ENCODE measurements around the gene MTOR.
"Not testable (repeated sequence)": the region's sequence is repeated elsewhere in the genome, so short reads cannot be mapped to it uniquely, and the experiment has no call there.

MTOR gene

DNA sequence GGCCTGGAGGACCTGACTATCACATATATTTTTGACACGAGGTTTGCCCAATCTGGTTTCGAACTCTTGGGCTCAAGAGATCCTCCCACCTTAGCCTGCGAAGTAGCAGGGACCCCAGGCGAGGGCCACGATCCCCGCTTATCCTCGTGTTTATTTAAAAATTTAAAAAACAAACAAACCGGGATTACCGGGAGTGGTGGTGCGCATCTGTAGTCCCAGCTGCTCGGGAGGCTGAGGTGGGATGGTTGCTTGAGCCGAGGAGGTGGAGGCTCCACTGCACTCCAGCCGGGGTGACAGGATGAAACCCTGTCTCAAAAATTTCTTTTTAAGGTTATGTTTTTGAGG is 162.2 kb downstream of the MTOR start:
- H3K36me3 Mint-ChIP-seq (ENCODE audit: low read depth) = peaks cover 22% of the 10 kb centered on the region
- no peaks in the 10 kb centered on the region for H3K27me3 Mint-ChIP-seq (ENCODE audit: low read depth)
- H3K9me3 Mint-ChIP-seq = no peaks in the 10 kb centered on the region
- TF ChIP-seq CTCF (IDR thresholded peaks at IDR 0.05; ENCODE audit: unreplicated experiment in 3 of 3) = no peak
- H3K4me3 Mint-ChIP-seq = peak overlapping the region; percentile 95 to 98 (median 96)
- peak overlapping the region; percentile 93 to 98 (median 95) for H3K27ac Mint-ChIP-seq
- H3K4me1 Mint-ChIP-seq = peaks cover 13% of the 10 kb centered on the region

DNA sequence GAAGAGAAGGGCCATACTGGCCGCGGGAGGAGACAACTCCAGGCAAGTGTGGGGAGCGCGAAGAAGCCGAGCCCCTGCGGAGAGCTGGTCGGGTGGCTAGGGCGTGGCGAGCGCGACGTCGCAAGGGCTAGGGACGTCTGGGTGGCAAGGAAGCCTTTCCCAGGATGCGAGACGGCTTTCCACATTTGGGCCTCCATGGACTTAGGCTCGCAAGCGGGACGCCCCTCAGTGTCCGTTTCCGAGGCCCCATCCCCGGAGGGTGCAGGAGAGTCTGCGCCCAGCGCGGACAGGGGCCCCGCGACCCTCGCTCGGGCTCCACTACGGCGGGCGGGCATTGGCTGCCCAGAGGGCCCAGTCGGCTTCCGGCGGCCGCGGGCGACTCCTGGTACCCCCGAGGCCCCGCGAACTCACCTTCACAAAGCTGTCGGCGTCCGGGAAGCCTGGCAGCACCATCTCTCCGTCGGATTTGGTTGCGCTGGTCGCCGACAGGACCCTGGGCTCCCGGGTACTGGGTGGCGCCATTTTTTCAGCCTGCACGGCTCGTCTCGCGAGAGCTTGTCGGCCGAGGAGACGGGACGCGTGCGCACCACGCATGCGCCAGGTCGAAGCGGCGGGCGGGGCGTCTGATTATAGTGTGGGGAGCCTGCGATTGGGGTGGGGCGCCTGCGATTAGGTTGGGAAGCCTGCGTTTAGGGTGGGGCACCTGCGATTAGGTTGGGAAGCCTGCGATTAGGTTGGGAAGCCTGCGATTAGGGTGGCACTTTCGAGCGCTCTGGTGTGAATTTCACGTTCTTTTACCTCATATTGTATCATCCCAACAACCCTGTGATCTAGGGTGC is 162.8 kb downstream of the MTOR start, which contains the start of gene EXOSC10:
Gene EXOSC10, minus strand, starts transcription at position 560 of the 839 bp plus-strand sequence. Its CDS starts 38 bp downstream, at position 522.
- Mint-ChIP-seq H3K9me3 (no peaks in the 10 kb centered on the region), H3K36me3 (ENCODE audit: low read depth) (peaks cover 26% of the 10 kb centered on the region), H3K27me3 (ENCODE audit: low read depth) (no peaks in the 10 kb centered on the region), H3K27ac (peak within 1 kb of the TSS; percentile 93 to 98 (median 95)), H3K4me1 (peaks cover 13% of the 10 kb centered on the region), H3K4me3 (peak within 1 kb of the TSS; percentile 95 to 98 (median 96))
- no peak for TF ChIP-seq CTCF (IDR thresholded peaks at IDR 0.05; ENCODE audit: unreplicated experiment in 3 of 3)

- H3K27ac Mint-ChIP-seq = peak overlapping the region; percentile 90 to 95 (median 93)
- no peaks in the 10 kb centered on the region for H3K27me3 Mint-ChIP-seq (ENCODE audit: low read depth)
- H3K36me3 Mint-ChIP-seq (ENCODE audit: low read depth) = peaks cover 26% of the 10 kb centered on the region
- TF ChIP-seq CTCF (IDR thresholded peaks at IDR 0.05; ENCODE audit: unreplicated experiment in 3 of 3) = no peak
- H3K4me1 Mint-ChIP-seq = peaks cover 13% of the 10 kb centered on the region
- peak overlapping the region; percentile 95 to 98 (median 96) for H3K4me3 Mint-ChIP-seq
- H3K9me3 Mint-ChIP-seq = no peaks in the 10 kb centered on the region
Measured at GRCh38 chr1:11098931-11099309, 163.4 kb downstream of the MTOR start.

DNA sequence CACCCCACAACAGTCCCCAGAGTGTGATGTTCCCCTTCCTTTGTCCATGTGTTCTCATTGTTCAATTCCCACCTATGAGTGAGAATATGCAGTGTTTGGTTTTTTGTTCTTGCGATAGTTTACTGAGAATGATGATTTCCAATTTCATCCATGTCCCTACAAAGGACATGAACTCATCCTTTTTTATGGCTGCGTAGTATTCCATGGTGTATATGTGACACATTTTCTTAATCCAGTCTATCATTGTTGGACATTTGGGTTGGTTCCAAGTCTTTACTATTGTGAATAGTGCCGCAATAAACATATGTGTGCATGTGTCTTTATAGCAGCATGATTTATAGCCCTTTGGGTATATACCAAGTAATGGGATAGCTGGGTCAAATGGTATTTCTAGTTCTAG is 178.6 kb downstream of the MTOR start:
- H3K4me3 Mint-ChIP-seq; H3K9me3 Mint-ChIP-seq; H3K27ac Mint-ChIP-seq; H3K27me3 Mint-ChIP-seq (ENCODE audit: low read depth); H3K4me1 Mint-ChIP-seq: not testable (repeated sequence)
- H3K36me3 Mint-ChIP-seq (ENCODE audit: low read depth) = peaks cover 74% of the 10 kb centered on the region

DNA sequence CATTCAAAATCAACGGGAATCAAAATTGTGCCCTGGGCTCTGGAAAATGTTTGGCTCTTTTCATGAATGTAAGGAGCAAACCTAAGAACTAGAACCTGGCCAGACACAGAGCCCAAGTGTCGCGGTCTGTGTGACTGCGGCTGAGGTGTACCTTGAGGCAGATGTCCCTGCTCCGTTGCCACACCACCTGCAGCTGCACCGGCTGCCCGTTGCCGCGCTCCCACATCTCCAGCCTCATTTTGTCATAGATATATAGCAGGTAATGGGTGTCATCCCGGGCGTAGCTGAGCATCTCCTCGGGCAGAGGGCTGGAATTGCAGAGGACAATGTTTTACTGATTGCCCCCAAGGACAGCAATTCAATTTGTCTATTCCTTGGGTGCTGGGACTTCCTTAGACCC is 181.4 kb downstream of the MTOR start:
- Mint-ChIP-seq H3K4me3 (no peak overlapping the region), H3K27me3 (ENCODE audit: low read depth) (no peaks in the 10 kb centered on the region), H3K4me1 (no peaks in the 10 kb centered on the region), H3K27ac (no peak overlapping the region), H3K9me3 (no peaks in the 10 kb centered on the region), H3K36me3 (ENCODE audit: low read depth) (peaks cover 68% of the 10 kb centered on the region)
- TF ChIP-seq CTCF (IDR thresholded peaks at IDR 0.05; ENCODE audit: unreplicated experiment in 3 of 3) = no peak

- H3K9me3 Mint-ChIP-seq = no peaks in the 10 kb centered on the region
Measured at GRCh38 chr1:11078631-11079030, 183.7 kb downstream of the MTOR start.

DNA sequence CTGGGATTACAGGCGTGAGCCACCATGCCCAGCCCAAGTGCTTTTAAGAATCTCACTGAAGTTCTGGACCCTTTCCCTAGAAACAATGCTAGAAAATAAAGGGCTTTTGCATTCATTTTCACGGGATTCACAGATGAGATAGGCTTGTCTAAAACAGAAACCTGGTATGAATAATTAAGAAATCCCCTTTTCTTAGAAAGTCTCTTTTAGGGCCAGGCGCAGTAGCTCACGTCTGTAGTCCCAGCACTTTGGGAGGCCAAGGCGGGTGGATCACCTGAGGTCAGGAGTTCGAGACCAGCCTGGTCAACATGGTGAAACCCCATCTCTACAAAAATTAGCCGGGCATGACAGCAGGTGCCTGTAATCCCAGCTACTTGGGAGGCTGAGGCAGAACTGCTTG is 189.0 kb downstream of the MTOR start:
- H3K36me3 Mint-ChIP-seq (ENCODE audit: low read depth) = peaks cover 72% of the 10 kb centered on the region
- not testable (repeated sequence) for H3K4me3 Mint-ChIP-seq

More at GRCh38 chr1:11078631-11079030, 183.7 kb downstream of the MTOR start:
- TF ChIP-seq CTCF (IDR thresholded peaks at IDR 0.05; ENCODE audit: unreplicated experiment in 3 of 3) = no peak
- H3K27me3 Mint-ChIP-seq (ENCODE audit: low read depth) = no peaks in the 10 kb centered on the region
- H3K36me3 Mint-ChIP-seq (ENCODE audit: low read depth) = peaks cover 63% of the 10 kb centered on the region
- H3K4me1 Mint-ChIP-seq = no peaks in the 10 kb centered on the region
- H3K27ac Mint-ChIP-seq = no peak overlapping the region
- H3K4me3 Mint-ChIP-seq = no peak overlapping the region

More for the DNA sequence above, 189.0 kb downstream of the MTOR start:
- not testable (repeated sequence) for H3K27ac Mint-ChIP-seq; H3K9me3 Mint-ChIP-seq; H3K4me1 Mint-ChIP-seq; H3K27me3 Mint-ChIP-seq (ENCODE audit: low read depth)

Data from nephron (organoid).